GM12878 (cell line): ENCODE measurements around the gene EZH2.

Experiments used
- EP300 ChIP-seq, 2 experiments: fragments of 150-350 bp in 1 of 2; IDR thresholded peaks; 2 replicates each; pipeline ENCODE4 v1.6.1; 2011 to 2012; ENCODE audit warnings: low read depth in 2 of 2, low read length in 2 of 2, borderline replicate concordance in 1 of 2, improper control_type of control experiment in 1 of 2, inconsistent platforms in 1 of 2; ENCODE audit not compliant: control insufficient read depth in 1 of 2
- JUNB ChIP-seq: IDR thresholded peaks from 2 replicates; pipeline ENCODE4 v1.6.1; 2016; ENCODE audit warnings: antibody characterized with exemption, mild to moderate bottlenecking
- MXI1 ChIP-seq: fragments of 150-350 bp; IDR thresholded peaks from 2 replicates; pipeline ENCODE4 v1.6.1; 2011; ENCODE audit warnings: low read depth, mild to moderate bottlenecking, inconsistent platforms, low read length, improper control_type of control experiment
- SMC3 ChIP-seq: IDR thresholded peaks from 2 replicates; pipeline ENCODE4 v1.6.1; 2011; ENCODE audit warnings: low read length, improper control_type of control experiment, borderline replicate concordance
- TF ChIP-seq, protein P1 (sequence below): fragments of 450-650 bp; IDR thresholded peaks from 2 replicates; pipeline ENCODE4 v1.6.1; 2017; ENCODE audit warnings: borderline replicate concordance

GRCh38 chr7:148804343-148805235 lies 79.5 kb downstream of the EZH2 start:
- no peak for TF ChIP-seq JUNB
- TF ChIP-seq, protein P1, sequence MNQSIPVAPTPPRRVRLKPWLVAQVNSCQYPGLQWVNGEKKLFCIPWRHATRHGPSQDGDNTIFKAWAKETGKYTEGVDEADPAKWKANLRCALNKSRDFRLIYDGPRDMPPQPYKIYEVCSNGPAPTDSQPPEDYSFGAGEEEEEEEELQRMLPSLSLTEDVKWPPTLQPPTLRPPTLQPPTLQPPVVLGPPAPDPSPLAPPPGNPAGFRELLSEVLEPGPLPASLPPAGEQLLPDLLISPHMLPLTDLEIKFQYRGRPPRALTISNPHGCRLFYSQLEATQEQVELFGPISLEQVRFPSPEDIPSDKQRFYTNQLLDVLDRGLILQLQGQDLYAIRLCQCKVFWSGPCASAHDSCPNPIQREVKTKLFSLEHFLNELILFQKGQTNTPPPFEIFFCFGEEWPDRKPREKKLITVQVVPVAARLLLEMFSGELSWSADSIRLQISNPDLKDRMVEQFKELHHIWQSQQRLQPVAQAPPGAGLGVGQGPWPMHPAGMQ = no peak
- TF ChIP-seq SMC3 = no peak
- TF ChIP-seq EP300 (IDR thresholded peaks at IDR 0.05; ENCODE audit: borderline replicate concordance in 1 of 2, control insufficient read depth in 1 of 2, low read depth in 2 of 2, low read length in 2 of 2) = no peak
- no peak for TF ChIP-seq MXI1
